ENCODE measurements around the gene RAB40B.

Gene RAB40B

DNA sequence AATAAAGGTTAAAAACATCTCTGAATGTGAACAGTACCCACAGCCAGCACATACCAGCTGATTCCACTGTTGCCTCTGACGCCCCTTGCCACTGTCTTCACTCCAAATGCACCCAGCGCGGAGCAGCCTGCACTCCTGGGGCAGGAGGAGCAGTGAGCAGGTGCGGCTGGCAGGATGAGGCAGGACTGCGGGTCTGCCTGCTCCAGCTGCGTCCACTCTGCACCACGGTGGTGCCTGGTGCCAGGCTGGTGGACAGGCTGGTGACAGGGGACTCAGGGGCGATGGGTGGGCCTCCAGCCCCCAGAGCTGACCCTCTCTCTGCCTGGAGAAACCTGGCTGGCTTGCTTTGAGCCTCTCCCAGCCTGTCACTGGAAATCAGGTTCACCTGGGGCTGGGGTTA lies 9.4 kb downstream of the RAB40B start:
- DNase-seq: no peak

DNA sequence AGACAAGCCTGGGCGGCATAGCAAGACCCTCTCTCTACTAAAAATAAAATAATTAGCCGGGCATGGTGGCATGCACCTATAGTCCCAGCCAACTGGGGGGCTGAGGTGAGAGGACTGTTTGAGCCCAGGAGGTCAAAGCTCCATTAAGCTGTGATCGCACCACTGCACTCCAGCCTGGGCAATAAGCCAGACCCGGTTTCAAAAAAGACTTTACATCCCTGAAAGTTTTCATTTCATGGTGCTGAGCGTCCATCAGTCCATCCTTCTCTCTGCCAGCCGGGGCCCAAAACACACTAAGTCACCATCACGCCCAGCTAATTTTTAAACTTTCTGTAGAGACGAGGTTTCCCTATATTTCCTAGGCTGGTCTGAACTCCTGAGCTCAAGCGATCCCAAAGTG lies 10.6 kb downstream of the RAB40B start:
- DNase-seq: no peak

DNA sequence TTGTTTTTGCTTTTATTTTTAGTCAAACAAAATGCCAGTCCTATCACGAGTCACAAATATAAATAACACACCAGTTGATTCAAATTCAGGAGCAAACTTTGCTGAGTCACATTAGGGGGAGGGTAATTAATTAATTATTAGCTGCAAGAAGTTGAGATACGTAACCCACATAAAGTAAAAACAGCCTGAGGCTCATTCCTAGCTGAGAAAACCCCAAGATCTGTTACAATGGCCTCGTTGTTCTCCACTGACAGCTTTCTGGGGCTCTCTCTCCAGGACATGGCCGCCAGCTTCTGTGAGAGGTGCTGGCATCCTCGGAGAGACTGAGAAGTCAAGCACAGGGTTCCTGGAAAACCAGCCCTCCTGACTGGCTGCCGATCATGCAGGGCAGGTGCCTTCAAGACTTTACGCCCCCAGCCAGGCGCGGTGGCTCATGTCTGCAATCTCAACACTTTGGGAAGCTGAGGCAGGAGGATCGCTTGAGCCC lies 11.1 kb downstream of the RAB40B start:
- DNase-seq: no peak

DNA sequence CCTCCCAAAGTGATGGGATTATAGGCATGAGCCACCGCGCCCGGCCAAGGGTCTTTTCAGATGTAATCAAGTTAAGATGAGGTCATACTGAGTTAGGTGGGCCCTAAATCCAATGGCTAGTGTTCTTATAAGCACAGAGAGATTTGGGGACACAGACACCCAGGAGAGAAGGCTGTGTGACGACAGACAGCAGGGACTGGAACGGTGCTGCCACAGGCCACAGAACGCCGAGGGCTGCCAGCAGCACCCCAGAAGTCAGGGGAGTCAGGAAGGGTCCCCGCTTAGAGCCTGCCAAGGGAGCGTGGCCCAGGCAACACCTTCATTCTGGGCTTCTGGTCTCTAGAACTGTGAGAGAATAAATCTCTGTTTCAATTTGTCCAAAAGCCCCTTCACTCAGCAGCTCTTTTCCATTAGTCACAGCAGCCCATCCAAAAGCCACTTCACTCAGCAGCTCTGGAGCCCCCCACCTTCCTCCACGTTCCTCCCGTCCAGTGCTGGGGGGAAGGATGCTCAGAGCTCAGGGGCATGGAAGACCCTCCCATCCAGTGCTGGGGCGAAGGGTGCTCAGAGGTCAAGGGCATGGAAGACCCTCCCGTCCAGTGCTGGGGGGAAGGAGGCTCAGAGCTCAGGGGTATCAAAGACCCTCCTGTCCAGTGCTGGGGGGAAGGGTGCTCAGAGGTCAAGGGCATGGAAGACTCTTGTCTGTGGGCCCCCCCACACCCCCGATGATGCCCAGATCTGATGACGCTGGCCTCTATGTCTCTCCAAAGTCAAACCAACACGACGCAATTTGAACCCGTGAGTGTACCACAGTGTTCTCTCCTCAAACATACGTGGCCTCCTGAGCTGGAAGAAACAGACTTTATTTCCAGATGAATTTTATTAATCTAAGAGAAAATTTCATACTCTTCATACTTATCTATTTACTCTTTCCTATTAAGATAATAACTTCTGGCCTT lies 11.9 kb downstream of the RAB40B start:
- no peak for DNase-seq

DNA sequence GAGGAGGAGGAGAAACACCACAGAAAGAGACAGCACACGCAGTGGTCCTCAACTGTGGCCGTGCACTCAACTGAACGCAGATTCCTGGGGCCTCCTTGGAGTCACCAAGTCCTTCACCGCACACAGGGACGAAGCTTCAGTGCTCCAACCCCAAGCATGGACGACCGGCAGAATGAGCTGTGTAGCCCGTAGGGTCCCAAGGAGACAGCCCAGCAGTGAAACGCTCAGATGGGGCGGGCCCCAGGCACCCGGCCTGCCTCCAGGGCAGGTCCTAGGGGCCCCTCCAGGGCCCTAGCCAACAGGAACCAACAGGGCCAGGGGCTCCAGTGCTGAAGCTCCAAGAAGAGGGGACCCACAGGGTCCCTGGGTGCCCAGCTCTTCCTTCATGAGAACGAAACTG lies 13.2 kb downstream of the RAB40B start:
- DNase-seq: no peak

DNA sequence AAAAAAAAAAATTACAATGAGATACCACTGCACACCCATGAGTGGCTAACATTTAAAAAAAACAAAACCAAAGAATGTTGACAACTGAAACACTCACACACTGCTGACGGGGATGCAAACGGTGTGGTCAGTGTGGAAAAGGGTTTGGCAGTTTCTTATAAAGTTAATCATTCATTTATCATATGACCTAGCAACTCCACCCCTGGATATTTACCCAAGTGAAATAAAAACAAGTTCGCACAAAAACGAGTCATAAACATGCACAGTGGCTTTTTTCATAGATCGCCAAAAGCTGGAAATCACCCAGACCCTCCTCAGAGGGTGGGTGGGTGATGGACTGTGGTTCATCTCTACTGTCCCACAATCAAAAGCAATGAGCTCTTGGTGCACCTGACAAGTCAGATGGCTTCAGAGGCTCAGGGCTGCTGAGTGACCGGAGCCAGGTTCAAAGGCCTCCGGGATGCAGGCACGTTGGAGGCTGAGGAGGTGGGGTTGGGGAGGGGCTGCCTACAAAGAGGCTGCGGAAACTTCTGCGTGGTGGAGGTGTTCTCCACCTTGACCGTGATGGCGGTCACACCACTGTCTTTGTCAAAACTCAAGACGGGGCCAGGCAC lies 14.2 kb downstream of the RAB40B start:
- no peak for DNase-seq

DNA sequence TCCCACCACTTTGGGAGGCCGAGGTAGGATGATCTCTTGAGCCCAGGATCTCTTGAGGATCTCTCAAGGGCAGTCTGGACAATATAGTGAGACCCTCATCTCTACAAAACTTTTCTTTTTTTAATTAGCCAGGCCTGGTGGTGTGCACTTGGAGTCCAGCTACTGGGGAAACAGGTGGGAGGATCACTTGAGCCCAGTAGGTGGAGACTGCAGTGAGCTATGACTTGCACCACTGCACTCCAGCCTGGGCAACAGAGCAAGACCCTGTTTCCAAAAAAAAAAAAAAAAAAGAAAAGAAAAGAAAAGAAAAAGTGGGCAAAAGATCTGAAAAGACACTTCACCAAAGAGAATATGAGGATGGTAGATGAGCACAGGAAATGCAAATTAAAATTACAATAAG lies 15.0 kb downstream of the RAB40B start:
- no peak for DNase-seq

DNA sequence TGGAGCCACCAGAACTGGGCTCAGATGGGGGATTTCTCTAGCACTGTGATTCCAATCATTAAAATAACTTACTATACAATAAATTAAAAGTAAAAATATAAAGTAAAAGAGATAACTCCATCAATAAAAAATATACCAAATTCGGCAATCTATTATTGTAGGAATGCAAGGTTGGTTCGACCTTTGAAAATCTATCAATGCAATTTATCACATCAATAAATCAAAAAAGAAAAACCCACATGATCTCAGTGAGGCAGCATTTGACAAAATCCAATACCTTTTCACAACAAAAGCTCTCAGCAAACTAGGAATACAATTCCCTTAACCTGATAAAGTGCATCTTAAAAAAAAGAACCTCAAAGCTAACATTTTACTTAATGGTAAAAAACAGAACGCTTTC lies 17.0 kb downstream of the RAB40B start:
- DNase-seq: no peak

DNA sequence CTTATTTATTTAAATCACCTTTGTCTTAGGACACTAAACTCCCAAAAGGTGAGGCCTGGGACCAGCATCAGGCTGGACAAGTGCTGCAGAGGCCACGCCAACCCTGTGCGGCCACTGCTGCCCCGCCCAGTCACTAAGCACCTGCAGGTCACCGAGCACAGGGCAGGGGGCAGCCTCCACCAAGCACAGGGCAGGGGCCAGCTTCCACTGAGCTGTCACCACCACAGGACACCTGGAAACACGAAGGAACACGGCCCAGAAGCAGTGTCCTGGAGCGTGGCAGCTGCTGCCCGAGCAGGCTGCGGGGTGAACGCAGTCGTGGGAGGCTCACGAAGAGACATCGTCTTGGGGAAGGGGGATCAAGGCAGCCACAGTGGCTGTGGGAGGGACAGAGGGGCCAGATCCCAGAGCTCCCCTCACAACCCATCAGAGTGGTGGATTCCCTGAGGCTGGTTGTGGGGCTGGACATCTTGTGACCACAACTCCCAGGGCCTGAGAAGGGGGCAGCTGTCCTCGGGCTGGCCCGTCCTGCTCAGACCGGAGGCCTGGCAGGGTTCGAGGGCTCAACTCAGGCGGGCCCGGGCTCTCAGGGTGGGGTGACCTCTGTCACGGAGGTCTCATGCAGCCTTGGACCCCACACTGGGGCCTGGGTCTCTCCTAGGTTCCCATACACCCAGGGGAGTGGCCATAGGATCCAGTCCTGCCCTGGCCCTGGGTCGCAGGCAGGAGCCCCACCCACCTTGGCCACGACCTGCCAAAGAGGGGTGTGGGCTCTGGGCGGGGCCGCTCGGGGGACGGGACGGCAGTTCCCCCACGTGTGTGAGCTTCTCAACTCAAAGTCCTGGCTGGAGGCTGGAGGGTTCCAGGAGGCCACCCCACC lies 18.7 kb downstream of the RAB40B start:
- DNase-seq: no peak

DNA sequence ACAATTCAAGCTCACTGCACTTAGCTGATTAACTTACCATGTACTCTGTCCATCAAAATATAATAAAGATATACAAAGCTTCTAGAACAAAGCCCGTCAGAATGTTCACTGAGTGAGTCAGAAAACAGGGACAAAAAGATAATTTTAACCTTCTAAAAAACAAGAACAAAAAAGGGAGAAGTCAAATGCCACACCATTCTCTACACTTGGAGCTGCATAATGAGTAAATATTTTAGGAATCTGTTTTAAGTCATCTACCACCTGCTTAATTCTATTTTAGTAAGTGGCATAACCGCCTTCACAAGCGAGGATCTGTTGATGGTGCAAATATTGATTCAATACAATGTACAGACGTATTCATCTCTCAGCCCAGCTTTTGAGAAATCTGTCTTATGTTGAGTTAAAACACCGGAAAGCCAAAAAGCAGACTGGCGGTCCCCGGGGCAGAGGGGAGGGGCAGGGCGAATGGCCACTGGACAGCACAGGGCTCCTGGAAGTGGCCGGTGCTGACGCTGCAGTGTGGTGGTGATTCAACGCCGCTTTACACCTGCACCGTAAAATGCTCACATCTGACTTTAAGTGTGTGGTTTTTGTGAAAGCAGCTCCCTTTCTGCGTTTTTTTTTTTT lies 20.1 kb downstream of the RAB40B start:
- no peak for DNase-seq

DNA sequence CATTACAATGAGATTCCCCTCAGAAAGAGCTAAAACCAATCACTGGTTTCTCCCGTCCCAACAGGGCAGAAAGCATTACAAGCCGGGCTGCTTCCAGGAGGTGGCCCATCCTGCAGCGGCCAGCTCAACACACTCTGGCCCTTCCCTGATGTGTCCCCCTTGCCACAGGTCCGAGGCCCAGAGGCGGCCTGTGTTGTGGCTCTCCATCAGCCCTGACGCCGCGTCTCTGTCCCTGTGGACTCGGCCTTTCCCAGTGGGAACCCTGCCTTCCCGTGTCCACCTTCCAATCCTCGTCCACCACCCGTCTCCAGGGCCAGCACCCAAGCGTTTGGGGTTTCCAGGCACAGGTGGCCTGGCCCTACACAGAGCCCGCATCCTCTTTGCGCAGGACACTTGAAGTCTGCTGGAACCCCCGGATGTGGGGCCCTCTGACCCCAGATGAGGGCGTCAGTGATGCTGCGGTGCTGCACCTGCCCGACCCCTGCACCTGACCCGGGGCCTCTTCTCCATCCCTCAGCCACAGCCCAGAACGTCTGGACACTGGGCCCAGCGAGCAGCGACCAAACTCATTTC lies 21.1 kb downstream of the RAB40B start:
- DNase-seq: no peak

DNA sequence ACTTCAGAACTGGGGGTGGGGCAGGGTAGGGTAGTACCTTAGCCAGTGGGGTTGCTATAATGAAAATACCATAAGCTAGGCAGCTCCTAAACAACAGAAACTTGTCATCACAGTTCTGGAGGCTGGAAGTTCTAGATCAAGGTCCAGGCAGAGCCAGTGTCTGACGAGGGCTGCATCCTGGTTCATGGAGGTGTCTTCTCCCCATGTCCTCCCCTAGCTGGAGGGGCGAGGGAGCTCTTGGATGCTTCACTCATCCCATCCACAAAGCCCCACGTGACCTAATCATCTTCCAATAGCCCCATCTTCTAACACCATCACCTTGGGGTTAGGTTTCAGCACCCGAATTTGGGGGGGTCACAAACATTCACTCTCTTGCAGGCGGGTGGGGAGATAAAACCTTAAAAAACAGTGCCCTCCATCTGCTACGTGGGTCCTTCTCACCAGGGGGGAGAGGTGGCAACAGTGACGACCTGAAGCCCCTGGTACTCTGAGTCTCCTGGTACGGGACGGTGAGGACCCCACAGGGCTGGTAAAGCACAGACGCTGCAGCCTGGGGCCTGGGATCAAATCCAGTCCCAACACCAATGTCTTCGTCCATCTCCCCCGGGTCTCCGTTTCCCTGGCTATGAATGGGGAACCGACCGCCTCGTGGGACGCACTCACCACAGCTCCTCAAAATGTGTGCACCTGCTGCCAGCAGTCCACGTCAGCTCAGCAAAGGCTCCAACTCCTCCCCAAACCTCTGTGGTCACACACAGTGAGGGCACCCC lies 22.8 kb downstream of the RAB40B start:
- DNase-seq: no peak

DNA sequence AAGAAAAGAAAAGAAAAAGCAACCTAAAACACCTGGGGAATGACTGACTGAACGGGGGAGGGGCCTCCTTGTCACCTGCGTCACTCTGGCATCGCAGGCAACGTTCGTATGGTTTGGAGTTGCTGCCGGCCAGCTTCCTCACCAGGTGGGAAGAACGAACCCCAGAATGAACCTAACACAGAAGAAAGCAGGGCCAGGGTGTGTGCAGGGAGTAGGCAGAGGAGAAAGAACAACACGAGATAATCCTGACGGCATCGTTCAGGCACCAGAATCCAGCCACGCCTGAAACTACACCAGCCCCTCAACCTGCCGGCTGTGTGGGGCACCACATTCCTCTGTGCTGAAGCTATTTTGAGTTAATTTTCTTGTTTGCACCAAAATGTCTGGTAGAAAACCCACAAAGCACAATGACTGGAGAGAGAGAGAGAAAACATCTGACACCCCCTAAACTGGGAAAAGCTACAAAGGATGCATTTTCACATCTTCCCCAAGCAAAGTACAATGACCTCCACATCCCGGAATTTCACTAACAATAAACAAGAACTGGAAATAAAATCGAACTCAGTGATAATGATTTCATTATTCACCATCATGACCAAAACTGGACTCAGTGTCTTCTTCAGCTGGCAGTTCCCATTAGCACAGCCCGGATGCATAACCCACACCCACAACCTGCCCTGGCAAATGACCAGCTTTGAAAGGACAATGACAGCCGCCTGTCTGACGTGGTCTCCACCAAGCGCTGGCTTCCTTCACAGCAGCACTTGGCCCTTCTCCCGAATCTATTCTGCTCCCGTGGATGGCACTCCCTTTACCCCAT lies 23.6 kb downstream of the RAB40B start:
- no peak for DNase-seq

DNA sequence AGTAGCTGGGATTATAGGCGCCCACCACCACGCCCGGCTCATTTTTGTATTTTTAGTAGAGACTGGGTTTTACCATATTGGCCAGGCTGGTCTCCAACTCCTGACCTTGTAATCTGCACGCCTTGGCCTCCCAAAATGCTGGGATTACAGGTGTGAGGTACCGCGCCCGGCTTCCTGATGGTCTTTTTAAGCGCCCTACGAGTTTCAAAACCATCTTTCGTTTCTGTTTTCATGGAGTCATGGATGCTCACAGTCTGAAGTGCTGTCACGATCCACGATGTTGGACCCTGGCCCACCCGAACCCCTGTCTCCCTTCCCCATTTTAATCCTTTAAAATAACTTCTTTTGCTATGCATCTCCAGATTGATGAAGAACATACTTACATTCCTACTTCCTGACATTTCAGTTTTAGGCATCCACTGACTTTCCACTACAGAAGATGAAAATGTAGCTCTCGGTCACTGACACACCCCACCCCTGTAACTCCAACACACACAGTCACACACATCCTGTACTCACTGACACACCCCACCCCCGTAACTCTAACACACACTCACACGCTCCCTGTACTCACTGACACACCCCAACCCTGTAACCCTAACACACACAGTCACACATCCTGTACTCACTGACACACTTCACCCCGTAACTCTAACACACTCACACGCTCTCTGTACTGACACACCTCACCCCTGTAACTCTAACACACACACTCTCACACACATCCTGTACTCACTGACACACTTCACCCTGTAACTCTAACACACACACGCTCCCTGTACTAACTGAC lies 27.6 kb downstream of the RAB40B start:
- no peak for DNase-seq

DNA sequence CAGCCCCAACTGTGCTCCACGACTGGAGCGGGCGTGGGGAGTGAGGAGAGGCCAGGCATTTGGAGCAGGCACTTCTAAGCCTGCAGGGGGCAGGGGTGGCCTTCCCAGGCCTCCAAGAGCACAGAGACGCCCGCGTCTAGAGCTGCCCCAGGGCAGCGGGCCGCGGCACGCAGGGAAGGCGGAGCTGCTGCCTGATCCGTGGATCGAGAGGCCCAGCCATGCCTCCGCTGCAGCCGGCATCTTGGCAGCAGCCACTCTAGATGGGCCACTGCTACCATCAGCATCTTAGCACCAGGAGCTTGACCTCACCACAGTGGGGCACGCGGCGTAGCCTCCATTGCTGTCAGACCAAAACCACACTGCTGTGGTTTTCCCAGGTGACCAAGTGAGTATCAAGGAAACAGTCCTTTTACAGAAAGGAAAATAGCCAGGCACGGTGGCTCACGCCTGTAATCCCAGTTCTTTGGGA lies 29.8 kb downstream of the RAB40B start:
- peak; percentile 11 for DNase-seq

DNA sequence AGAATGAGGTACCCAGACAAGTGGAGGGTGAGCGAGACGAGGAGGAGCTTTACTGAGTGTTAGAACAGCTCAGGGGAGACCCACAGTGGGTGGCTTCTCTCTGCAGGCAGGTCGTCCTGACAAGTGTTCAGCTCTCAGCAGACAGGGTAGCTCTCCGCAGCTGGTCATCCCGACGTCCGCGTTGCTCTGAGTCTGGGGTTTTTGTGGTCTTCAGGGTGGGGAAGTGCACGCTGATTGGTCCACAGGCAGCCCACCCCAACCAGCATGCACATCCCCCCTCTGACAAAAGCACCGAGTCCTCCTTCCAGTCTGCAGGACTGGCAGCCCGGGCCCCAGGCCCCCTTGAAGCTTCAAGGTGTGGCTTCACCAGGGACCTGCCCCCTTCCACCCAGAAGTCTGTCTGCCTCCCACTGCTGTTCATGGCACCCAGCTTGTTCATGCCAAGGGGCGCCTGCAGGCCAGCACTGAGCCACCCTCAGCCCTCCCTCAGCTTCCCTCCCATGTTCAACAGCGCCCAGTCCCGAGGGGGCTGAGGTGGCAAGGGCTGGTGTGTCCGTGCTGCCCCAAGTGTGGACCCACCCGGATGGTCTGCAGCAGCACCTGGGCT lies 30.4 kb downstream of the RAB40B start:
- no peak for DNase-seq

DNA sequence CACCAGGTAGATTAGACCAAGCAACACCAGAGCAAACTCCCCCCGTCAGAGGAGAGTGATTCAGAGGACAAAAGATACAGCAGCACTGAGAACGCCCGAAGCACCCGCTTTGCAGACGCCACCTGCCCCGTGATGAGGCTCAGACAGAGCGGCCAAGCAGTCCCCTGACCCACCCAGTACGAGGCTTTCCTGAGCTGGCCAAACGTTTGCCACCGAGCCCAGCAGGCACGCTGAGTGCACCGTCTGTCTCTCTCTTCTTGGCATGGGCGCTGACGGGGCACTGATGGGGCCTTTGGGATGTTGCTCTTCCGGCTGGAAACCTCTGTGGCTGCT lies 30.9 kb downstream of the RAB40B start:
- DNase-seq: no peak

DNA sequence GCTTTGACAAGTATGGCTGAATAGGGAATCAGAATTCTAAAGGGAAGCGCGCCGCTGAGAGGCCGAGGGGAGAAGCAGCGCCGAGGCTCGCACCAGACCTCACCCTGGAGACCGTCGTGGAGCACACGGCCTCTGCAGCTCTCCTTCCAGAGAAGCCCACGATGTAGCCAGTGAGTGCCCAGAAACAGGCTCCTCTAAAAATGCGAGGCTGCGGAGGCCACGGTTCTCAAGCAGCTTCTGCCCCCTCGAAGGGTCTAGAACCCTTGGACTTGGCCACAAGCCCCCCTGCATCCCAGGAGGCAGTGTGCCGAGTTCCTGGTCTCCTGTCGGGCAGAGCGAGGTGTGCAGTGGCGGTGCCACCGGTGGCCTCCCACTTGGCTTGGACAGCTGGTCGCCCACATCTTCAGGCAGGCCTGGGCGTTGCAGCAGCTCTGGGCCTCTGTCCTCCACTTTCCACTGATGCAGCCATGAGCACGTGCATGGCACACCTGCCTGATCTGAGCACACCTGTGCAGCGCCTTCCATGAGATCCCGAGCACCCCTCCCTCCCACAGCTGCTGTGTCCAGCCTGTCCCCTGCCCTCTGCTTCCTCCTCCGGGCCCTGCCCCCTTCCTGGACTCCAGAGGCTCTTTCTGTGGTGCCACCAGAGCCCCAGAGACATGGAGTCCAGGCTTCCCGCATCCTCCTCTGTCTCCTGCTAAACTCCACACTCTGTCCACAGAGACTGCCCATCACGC lies 31.4 kb downstream of the RAB40B start:
- DNase-seq: no peak

DNA sequence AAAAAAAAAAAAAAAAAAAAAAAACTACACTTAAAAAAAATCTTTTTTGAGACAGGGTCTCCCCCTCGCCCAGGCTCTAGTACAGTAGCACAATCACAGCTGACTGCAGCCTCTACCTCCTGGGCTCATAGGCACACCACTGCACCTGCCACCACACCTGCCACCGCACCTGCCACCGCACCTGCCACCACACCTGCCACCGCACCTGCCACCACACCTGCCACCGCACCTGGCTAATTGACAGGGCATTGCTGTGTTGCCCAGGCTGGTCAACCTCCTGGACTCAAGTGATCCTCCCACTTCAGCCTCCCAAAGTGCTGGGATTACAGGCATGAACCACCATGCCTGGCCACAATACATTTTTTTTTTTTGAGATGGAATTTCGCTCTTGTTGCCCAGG lies 32.6 kb downstream of the RAB40B start:
- no peak for DNase-seq
